HL-60 (cell line): ENCODE results near the gene HNRNPA3.

Experiments
- DNase-seq, 2 experiments: peaks; one replicate each; pipeline ENCODE4 v3.0.0-alpha.2; 2010 to 2020; ENCODE audit warnings: low read depth in 1 of 2, low spot score in 1 of 2
- H3K27ac ChIP-seq: fragments of 250-450 bp; sonication (Bioruptor Pico); replicated peaks from 2 replicates; pipeline ENCODE4 v1.5.1; 2020; ENCODE audit warnings: mild to moderate bottlenecking, moderate library complexity
- H3K27me3 ChIP-seq: fragments of 250-450 bp; sonication (Bioruptor Pico); 2 replicates; pipeline ENCODE4 v1.5.1; 2021; ENCODE audit warnings: mild to moderate bottlenecking, moderate library complexity; ENCODE audit not compliant: insufficient read depth, poor library complexity, severe bottlenecking
- H3K4me3 ChIP-seq: replicated peaks from 2 replicates; pipeline ENCODE4 v1.5.1; 2011; ENCODE audit warnings: mild to moderate bottlenecking, control low read depth, low read length; ENCODE audit not compliant: insufficient read depth
- CTCF ChIP-seq: IDR thresholded peaks from one replicate; pipeline ENCODE4 v1.5.1; 2011; ENCODE audit warnings: low read length, control low read depth, inconsistent platforms; ENCODE audit not compliant: insufficient read depth
- GABPA ChIP-seq: IDR thresholded peaks from 2 replicates; pipeline ENCODE4 v1.6.1; 2012; ENCODE audit warnings: low read depth
- POLR2AphosphoS5 ChIP-seq: IDR thresholded peaks from 2 replicates; pipeline ENCODE4 v1.6.1; 2012; ENCODE audit warnings: low read depth
- SPI1 ChIP-seq: IDR thresholded peaks from 2 replicates; pipeline ENCODE4 v1.6.1; 2012; ENCODE audit warnings: low read depth, mild to moderate bottlenecking, borderline replicate concordance
- TF ChIP-seq, protein P1 (sequence below): IDR thresholded peaks from 2 replicates; pipeline ENCODE4 v1.6.1; 2012; ENCODE audit warnings: low read depth; ENCODE audit not compliant: insufficient replicate concordance

The HNRNPA3 gene

DNA sequence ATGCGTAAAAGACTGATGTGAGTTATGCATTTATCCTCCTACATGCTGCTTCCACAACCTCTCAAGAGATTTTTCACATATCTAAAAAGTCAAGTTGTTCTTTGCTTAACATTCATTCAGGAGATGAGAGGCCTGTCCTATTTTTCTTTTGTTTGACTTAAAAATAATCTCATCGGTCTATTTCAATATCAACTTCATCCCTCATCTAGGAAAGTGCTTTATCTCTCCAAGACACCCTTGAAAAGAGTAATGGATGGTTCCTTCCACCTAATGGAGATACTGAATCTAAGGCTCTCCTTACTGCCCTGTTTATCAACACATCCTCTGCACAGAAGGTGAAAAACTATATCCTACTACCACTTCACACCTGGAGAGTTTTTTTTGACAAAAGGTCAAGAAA lies 49.5 kb downstream of the HNRNPA3 start:
- Histone ChIP-seq H3K4me3 (peak overlapping the region; percentile 63), H3K27ac (peak overlapping the region; percentile 99), H3K27me3 (no peaks in the 10 kb centered on the region)
- no peak for DNase-seq
- TF ChIP-seq CTCF = no peak
- TF ChIP-seq GABPA = no peak
- no peak for TF ChIP-seq SPI1
- no peak for TF ChIP-seq POLR2AphosphoS5
- TF ChIP-seq, protein P1, sequence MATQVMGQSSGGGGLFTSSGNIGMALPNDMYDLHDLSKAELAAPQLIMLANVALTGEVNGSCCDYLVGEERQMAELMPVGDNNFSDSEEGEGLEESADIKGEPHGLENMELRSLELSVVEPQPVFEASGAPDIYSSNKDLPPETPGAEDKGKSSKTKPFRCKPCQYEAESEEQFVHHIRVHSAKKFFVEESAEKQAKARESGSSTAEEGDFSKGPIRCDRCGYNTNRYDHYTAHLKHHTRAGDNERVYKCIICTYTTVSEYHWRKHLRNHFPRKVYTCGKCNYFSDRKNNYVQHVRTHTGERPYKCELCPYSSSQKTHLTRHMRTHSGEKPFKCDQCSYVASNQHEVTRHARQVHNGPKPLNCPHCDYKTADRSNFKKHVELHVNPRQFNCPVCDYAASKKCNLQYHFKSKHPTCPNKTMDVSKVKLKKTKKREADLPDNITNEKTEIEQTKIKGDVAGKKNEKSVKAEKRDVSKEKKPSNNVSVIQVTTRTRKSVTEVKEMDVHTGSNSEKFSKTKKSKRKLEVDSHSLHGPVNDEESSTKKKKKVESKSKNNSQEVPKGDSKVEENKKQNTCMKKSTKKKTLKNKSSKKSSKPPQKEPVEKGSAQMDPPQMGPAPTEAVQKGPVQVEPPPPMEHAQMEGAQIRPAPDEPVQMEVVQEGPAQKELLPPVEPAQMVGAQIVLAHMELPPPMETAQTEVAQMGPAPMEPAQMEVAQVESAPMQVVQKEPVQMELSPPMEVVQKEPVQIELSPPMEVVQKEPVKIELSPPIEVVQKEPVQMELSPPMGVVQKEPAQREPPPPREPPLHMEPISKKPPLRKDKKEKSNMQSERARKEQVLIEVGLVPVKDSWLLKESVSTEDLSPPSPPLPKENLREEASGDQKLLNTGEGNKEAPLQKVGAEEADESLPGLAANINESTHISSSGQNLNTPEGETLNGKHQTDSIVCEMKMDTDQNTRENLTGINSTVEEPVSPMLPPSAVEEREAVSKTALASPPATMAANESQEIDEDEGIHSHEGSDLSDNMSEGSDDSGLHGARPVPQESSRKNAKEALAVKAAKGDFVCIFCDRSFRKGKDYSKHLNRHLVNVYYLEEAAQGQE = no peak

DNA sequence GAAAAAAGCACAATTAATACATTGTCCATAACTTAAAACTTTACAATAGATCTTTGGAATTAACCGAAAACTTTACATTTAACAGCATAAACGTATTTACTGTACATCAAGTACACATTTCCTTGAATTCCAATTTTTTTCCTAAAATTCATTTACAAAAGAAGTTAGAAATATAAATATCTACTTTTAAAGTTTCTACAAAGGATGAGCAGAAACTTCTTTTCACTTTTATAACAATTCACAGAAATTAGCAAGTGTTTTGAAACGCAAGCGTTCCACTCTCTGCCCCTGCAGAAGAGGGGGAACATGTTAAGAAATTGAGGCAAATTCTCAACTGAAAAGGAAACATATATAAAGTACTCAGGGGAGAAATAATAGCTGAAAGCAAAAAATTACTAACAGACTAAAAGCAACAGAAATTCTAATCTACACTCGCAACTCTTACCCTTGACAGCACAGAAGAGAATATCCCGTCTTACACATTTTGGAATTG lies 50.4 kb downstream of the HNRNPA3 start:
- DNase-seq = no peak
- Histone ChIP-seq H3K27ac (peak overlapping the region; percentile 99), H3K4me3 (peak overlapping the region; percentile 63), H3K27me3 (no peaks in the 10 kb centered on the region)
- TF ChIP-seq SPI1 (no peak), CTCF (no peak), GABPA (no peak), POLR2AphosphoS5 (no peak)
- TF ChIP-seq, protein P1 = no peak

DNA sequence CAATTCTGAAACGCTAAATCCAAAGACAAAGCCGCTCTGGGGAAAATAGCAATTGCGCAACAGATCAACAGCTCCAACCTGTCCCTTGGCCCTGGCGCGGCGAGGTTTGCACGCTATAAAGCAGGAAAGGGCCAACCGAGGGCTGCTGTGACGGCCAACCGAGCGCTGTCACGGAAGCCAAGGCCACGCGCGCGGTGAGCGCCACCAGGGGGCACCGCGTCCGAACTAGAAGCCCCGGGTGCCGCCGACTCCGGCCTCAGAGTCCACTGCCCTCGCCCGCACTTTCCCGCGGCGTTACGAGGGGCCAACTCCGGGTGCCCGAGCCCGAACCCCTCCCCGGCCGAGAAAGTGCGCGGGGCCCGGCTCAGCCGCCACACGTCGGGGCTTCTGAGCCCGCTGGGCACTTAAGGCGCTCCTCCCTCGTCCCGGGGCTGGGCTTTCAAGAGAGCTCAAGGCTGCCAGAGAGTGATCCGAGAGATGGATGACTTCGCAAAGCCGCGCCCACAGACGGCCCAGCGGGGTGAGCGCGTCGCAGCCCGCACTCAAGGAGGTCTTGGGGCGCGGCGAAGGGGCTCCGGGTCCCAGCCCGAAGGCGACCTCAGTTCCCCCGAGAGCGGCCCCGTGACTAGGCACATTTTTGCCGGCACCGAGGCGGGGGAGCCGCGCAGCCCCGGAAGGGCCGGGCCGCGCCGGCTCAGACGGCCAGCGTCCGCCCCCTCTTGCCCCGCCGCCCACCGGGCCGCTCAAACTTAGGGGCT lies 51.0 kb downstream of the HNRNPA3 start:
- DNase-seq = peak; percentile 84 to 98
- peak overlapping the region; percentile 63 for H3K4me3 ChIP-seq
- H3K27ac ChIP-seq = peak overlapping the region; percentile 99
- no peaks in the 10 kb centered on the region for H3K27me3 ChIP-seq
- peak; percentile 99 for TF ChIP-seq POLR2AphosphoS5
- TF ChIP-seq GABPA = peak; percentile 60; the same call in 1 of the 2 replicates
- TF ChIP-seq SPI1 = no peak
- TF ChIP-seq, protein P1 = peak; percentile 58
- peak; percentile 82 for TF ChIP-seq CTCF
